ENCODE measurements around the gene MAPRE2. TPM values are rescaled to one million over a fixed set of nuclear protein-coding genes. Genes with fewer than 3 reads are reported as not detected.

Gene MAPRE2
- total RNA-seq, 4 donors from 2014 or later = 16.5 to 50.3 (median 21.2) TPM

- H3K27me3 ChIP-seq = no peaks in the 10 kb centered on the region
- no peak overlapping the region for H3K27ac ChIP-seq
- TF ChIP-seq CTCF (IDR thresholded peaks at IDR 0.05) (no peak), POLR2A (IDR thresholded peaks at IDR 0.05) (no peak)
- H3K4me3 ChIP-seq = no peak overlapping the region
- H3K9me3 ChIP-seq = no peaks in the 10 kb centered on the region
- DNase-seq = no peak
- H3K36me3 ChIP-seq = no peaks in the 10 kb centered on the region
- H3K4me1 ChIP-seq = no peaks in the 10 kb centered on the region
Measured at GRCh38 chr18:35087726-35088125, 46.5 kb downstream of the MAPRE2 start.

GRCh38 chr18:35088921-35089320 is 47.7 kb downstream of the MAPRE2 start:
- no peaks in the 10 kb centered on the region for H3K36me3 ChIP-seq
- H3K4me3 ChIP-seq = no peak overlapping the region
- H3K27ac ChIP-seq = no peak overlapping the region
- no peaks in the 10 kb centered on the region for H3K27me3 ChIP-seq
- no peak for DNase-seq
- no peaks in the 10 kb centered on the region for H3K9me3 ChIP-seq
- TF ChIP-seq POLR2A (IDR thresholded peaks at IDR 0.05) (no peak), CTCF (IDR thresholded peaks at IDR 0.05) (no peak)
- H3K4me1 ChIP-seq = no peaks in the 10 kb centered on the region

GRCh38 chr18:35089382-35089781 is 48.2 kb downstream of the MAPRE2 start:
- DNase-seq = no peak
- TF ChIP-seq POLR2A (IDR thresholded peaks at IDR 0.05) = no peak
- TF ChIP-seq CTCF (IDR thresholded peaks at IDR 0.05) = no peak
- Histone ChIP-seq H3K36me3 (no peaks in the 10 kb centered on the region), H3K27ac (no peak overlapping the region), H3K4me1 (no peaks in the 10 kb centered on the region), H3K4me3 (no peak overlapping the region), H3K9me3 (no peaks in the 10 kb centered on the region), H3K27me3 (no peaks in the 10 kb centered on the region)

GRCh38 chr18:35089891-35090550 is 48.8 kb downstream of the MAPRE2 start:
- no peaks in the 10 kb centered on the region for H3K4me1 ChIP-seq
- H3K27me3 ChIP-seq = no peaks in the 10 kb centered on the region
- DNase-seq = no peak
- no peak overlapping the region for H3K27ac ChIP-seq
- TF ChIP-seq POLR2A (IDR thresholded peaks at IDR 0.05) (no peak), CTCF (IDR thresholded peaks at IDR 0.05) (no peak)
- no peaks in the 10 kb centered on the region for H3K9me3 ChIP-seq
- H3K36me3 ChIP-seq = no peaks in the 10 kb centered on the region
- H3K4me3 ChIP-seq = no peak overlapping the region

GRCh38 chr18:35091841-35092240 is 50.6 kb downstream of the MAPRE2 start:
- TF ChIP-seq CTCF (IDR thresholded peaks at IDR 0.05) = no peak
- no peak for TF ChIP-seq POLR2A (IDR thresholded peaks at IDR 0.05)
- Histone ChIP-seq H3K4me3 (no peak overlapping the region), H3K27me3 (no peaks in the 10 kb centered on the region), H3K9me3 (no peaks in the 10 kb centered on the region), H3K36me3 (no peaks in the 10 kb centered on the region), H3K4me1 (no peaks in the 10 kb centered on the region), H3K27ac (no peak overlapping the region)
- no peak for DNase-seq
